HL-60 (cell line): Measurements from ENCODE around the gene WDFY4.

Source experiments
- DNase-seq, 2 experiments: peaks; one replicate each; pipeline ENCODE4 v3.0.0-alpha.2; 2010 to 2020; ENCODE audit warnings: low read depth in 1 of 2, low spot score in 1 of 2
- H3K27ac ChIP-seq: fragments of 250-450 bp; sonication (Bioruptor Pico); replicated peaks from 2 replicates; pipeline ENCODE4 v1.5.1; 2020; ENCODE audit warnings: mild to moderate bottlenecking, moderate library complexity
- H3K27me3 ChIP-seq: fragments of 250-450 bp; sonication (Bioruptor Pico); 2 replicates; pipeline ENCODE4 v1.5.1; 2021; ENCODE audit warnings: mild to moderate bottlenecking, moderate library complexity; ENCODE audit not compliant: insufficient read depth, poor library complexity, severe bottlenecking
- H3K4me3 ChIP-seq: replicated peaks from 2 replicates; pipeline ENCODE4 v1.5.1; 2011; ENCODE audit warnings: mild to moderate bottlenecking, control low read depth, low read length; ENCODE audit not compliant: insufficient read depth
- CTCF ChIP-seq: IDR thresholded peaks from one replicate; pipeline ENCODE4 v1.5.1; 2011; ENCODE audit warnings: low read length, control low read depth, inconsistent platforms; ENCODE audit not compliant: insufficient read depth
- GABPA ChIP-seq: IDR thresholded peaks from 2 replicates; pipeline ENCODE4 v1.6.1; 2012; ENCODE audit warnings: low read depth
- POLR2AphosphoS5 ChIP-seq: IDR thresholded peaks from 2 replicates; pipeline ENCODE4 v1.6.1; 2012; ENCODE audit warnings: low read depth
- SPI1 ChIP-seq: IDR thresholded peaks from 2 replicates; pipeline ENCODE4 v1.6.1; 2012; ENCODE audit warnings: low read depth, mild to moderate bottlenecking, borderline replicate concordance
- TF ChIP-seq, protein P1 (sequence below): IDR thresholded peaks from 2 replicates; pipeline ENCODE4 v1.6.1; 2012; ENCODE audit warnings: low read depth; ENCODE audit not compliant: insufficient replicate concordance

WDFY4 gene

GRCh38 chr10:48983648-48984351, 299.1 kb downstream of the WDFY4 start:
- H3K4me3 ChIP-seq: no peak overlapping the region
- no peak for DNase-seq
- TF ChIP-seq, protein P1, sequence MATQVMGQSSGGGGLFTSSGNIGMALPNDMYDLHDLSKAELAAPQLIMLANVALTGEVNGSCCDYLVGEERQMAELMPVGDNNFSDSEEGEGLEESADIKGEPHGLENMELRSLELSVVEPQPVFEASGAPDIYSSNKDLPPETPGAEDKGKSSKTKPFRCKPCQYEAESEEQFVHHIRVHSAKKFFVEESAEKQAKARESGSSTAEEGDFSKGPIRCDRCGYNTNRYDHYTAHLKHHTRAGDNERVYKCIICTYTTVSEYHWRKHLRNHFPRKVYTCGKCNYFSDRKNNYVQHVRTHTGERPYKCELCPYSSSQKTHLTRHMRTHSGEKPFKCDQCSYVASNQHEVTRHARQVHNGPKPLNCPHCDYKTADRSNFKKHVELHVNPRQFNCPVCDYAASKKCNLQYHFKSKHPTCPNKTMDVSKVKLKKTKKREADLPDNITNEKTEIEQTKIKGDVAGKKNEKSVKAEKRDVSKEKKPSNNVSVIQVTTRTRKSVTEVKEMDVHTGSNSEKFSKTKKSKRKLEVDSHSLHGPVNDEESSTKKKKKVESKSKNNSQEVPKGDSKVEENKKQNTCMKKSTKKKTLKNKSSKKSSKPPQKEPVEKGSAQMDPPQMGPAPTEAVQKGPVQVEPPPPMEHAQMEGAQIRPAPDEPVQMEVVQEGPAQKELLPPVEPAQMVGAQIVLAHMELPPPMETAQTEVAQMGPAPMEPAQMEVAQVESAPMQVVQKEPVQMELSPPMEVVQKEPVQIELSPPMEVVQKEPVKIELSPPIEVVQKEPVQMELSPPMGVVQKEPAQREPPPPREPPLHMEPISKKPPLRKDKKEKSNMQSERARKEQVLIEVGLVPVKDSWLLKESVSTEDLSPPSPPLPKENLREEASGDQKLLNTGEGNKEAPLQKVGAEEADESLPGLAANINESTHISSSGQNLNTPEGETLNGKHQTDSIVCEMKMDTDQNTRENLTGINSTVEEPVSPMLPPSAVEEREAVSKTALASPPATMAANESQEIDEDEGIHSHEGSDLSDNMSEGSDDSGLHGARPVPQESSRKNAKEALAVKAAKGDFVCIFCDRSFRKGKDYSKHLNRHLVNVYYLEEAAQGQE: no peak
- TF ChIP-seq SPI1 (no peak), CTCF (no peak), GABPA (no peak), POLR2AphosphoS5 (no peak)
- no peaks in the 10 kb centered on the region for H3K27me3 ChIP-seq
- H3K27ac ChIP-seq: no peak overlapping the region

DNA sequence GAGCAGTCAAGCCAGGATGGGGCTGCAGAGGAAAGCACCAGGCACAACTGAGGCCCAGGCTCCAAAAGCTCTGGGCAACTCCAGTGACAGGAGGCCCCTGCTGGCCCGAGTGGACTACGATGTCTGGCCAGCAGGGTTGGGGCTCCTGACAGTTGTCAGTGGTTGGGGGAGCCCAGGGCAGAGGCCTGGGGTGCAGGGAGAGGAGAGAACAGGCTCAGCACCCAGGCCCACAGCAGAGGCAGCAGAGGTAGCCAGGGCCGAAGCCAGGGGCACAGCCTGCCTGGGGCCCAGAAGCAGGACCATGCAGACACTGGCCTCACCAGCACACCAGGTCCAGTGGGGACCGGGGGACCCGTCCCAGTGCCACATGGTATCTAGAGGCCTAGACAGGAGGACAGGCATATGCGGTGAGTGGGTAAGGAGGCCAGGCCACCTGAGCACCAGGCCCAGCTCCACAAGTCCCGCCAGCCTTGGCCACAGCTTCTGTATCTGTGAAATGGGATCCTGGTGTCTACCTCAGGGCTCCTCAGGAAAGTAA, 301.0 kb downstream of the WDFY4 start:
- Histone ChIP-seq H3K4me3 (no peak overlapping the region), H3K27ac (no peak overlapping the region), H3K27me3 (no peaks in the 10 kb centered on the region)
- DNase-seq: no peak
- no peak for TF ChIP-seq GABPA

- TF ChIP-seq CTCF (no peak), POLR2AphosphoS5 (no peak), SPI1 (no peak)
- TF ChIP-seq, protein P1: no peak
- no peak for DNase-seq
- no peaks in the 10 kb centered on the region for H3K27me3 ChIP-seq
Observed at GRCh38 chr10:48990226-48990625, 305.6 kb downstream of the WDFY4 start.

DNA sequence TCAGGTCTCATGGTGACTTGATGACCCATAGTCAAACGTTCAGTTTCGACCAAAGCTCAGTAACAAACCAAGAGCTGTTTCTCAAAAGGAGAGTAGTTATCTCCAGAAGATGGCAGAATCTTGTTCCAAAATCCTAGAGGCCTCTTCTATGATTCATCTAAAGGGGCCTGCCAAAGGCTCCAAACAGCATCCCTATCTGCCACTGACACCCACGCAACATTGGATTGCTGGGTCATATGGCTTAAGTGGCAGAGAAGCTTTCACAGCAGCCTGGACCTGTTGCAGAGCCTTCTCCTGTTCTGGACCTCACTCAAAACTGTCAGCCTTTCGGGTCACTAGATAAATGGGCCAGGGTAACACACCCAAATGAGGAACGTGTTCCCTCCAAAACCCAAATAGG, 309.0 kb downstream of the WDFY4 start:
- no peak; the same call in 1 of the 2 replicates for TF ChIP-seq SPI1
- TF ChIP-seq, protein P1: no peak
- TF ChIP-seq POLR2AphosphoS5: no peak
- no peak for TF ChIP-seq GABPA
- no peak for TF ChIP-seq CTCF
- no peak overlapping the region for H3K27ac ChIP-seq
- H3K4me3 ChIP-seq: no peak overlapping the region
- H3K27me3 ChIP-seq: no peaks in the 10 kb centered on the region
- no peak for DNase-seq

More at GRCh38 chr10:48990226-48990625, 305.6 kb downstream of the WDFY4 start:
- Histone ChIP-seq H3K4me3 (no peak overlapping the region), H3K27ac (no peak overlapping the region)
